IMR-90 (cell line): ENCODE results near the gene LAMA2. TPM values are rescaled to one million over a fixed set of nuclear protein-coding genes. Genes with fewer than 3 reads are reported as not detected.

Experiments used
- ATAC-seq: fragments of 200-7000 bp; cut with Tn5 transposase; 2 replicates; pipeline ENCODE4 v1.9.1; 2020; ENCODE audit warnings: low read depth, mild to moderate bottlenecking, moderate library complexity
- BruUV-seq: library from RNA; stranded (reverse); fragments of 400-500 nt; replicated peaks from 2 replicates; lab custom pipeline; 2021; lab: Mats Ljungman, UMichigan
- CTCF ChIA-PET: fragments of 300-600 bp; formaldehyde crosslinking; extraction: SDS; loops from one replicate; lab custom pipeline; 2021; ENCODE audit warnings: antibody characterized with exemption; lab: Yijun Ruan, JAX
- POLR2A ChIA-PET: fragments of 300-600 bp; sonication (Branson Sonifier 250); formaldehyde crosslinking; loops from one replicate; lab custom pipeline; 2022; ENCODE audit warnings: antibody characterized with exemption; ENCODE audit not compliant: unreplicated experiment; lab: Charles Lee
- DNase-seq: peaks from one replicate; pipeline ENCODE4 v3.0.0; 2013
- H2AFZ ChIP-seq: replicated peaks from 2 replicates; pipeline ENCODE3; 2013; ENCODE audit warnings: low read length, mild to moderate bottlenecking; ENCODE audit not compliant: poor library complexity
- H2AK5ac ChIP-seq: 2 replicates; pipeline ENCODE4 v1.6.1; 2013; ENCODE audit warnings: low read depth, low read length, inconsistent platforms
- H2AK9ac ChIP-seq: replicated peaks from 2 replicates; pipeline ENCODE3; 2013; ENCODE audit warnings: mild to moderate bottlenecking, low read depth, low read length, moderate library complexity; ENCODE audit not compliant: poor library complexity
- H2BK120ac ChIP-seq: 2 replicates; pipeline ENCODE4 v1.6.1; 2013; ENCODE audit warnings: low read depth, low read length, inconsistent platforms
- H2BK15ac ChIP-seq: 3 replicates; pipeline ENCODE4 v1.6.1; 2013; ENCODE audit warnings: low read depth, low read length, inconsistent platforms
- H2BK20ac ChIP-seq: 2 replicates; pipeline ENCODE4 v1.6.1; 2013; ENCODE audit warnings: low read depth, mild to moderate bottlenecking, inconsistent platforms, low read length, moderate library complexity
- H2BK5ac ChIP-seq: 2 replicates; pipeline ENCODE4 v1.6.1; 2013; ENCODE audit warnings: mild to moderate bottlenecking, low read depth, low read length, inconsistent platforms; ENCODE audit not compliant: poor library complexity, severe bottlenecking
- H3K14ac ChIP-seq: replicated peaks from 2 replicates; pipeline ENCODE4 v1.6.1; 2013; ENCODE audit warnings: low read depth, low read length, inconsistent platforms
- H3K18ac ChIP-seq: 2 replicates; pipeline ENCODE4 v1.6.1; 2013; ENCODE audit warnings: low read depth, low read length, control low read depth
- H3K23ac ChIP-seq: 2 replicates; pipeline ENCODE4 v1.6.1; 2013; ENCODE audit warnings: low read depth, low read length, inconsistent platforms
- H3K27ac ChIP-seq: 2 replicates; pipeline ENCODE4 v1.5.1; 2013; ENCODE audit warnings: mild to moderate bottlenecking, control low read depth, low read length; ENCODE audit not compliant: insufficient read depth
- H3K27me3 ChIP-seq: 2 replicates; pipeline ENCODE4 v1.6.1; 2013; ENCODE audit warnings: low read length; ENCODE audit not compliant: control insufficient read depth, insufficient read depth
- H3K36me3 ChIP-seq: 2 replicates; pipeline ENCODE4 v1.6.1; 2013; ENCODE audit warnings: low read length, mixed read lengths; ENCODE audit not compliant: control insufficient read depth, insufficient read depth
- H3K4ac ChIP-seq: 2 replicates; pipeline ENCODE4 v1.6.1; 2013; ENCODE audit warnings: low read depth, low read length, inconsistent platforms
- H3K4me1 ChIP-seq: 2 replicates; pipeline ENCODE4 v1.6.1; 2013; ENCODE audit warnings: low read length, mixed read lengths; ENCODE audit not compliant: control insufficient read depth, insufficient read depth
- H3K4me2 ChIP-seq: 2 replicates; pipeline ENCODE4 v1.6.1; 2013; ENCODE audit warnings: low read depth, mild to moderate bottlenecking, control low read depth, low read length, moderate library complexity
- H3K4me3 ChIP-seq: 2 replicates; pipeline ENCODE4 v1.5.1; 2013; ENCODE audit warnings: low read depth, mild to moderate bottlenecking, control low read depth, low read length, moderate library complexity; ENCODE audit not compliant: insufficient read depth
- H3K56ac ChIP-seq: 2 replicates; pipeline ENCODE4 v1.6.1; 2013; ENCODE audit warnings: low read length, inconsistent platforms; ENCODE audit not compliant: insufficient read depth; ENCODE audit errors: extremely low read depth
- H3K79me1 ChIP-seq, 2 experiments: 2 replicates each; pipeline ENCODE4 v1.6.1; 2013; ENCODE audit warnings: low read length in 2 of 2, inconsistent platforms in 1 of 2, low read depth in 1 of 2
- H3K9ac ChIP-seq: 2 replicates; pipeline ENCODE4 v1.6.1; 2013; ENCODE audit warnings: low read depth, low read length, control low read depth
- H3K9me1 ChIP-seq: 2 replicates; pipeline ENCODE4 v1.6.1; 2013; ENCODE audit warnings: low read length, inconsistent platforms; ENCODE audit not compliant: insufficient read depth
- H3K9me3 ChIP-seq: 2 replicates; pipeline ENCODE4 v1.6.1; 2013; ENCODE audit warnings: low read length; ENCODE audit not compliant: control insufficient read depth, insufficient read depth
- H4K20me1 ChIP-seq: 2 replicates; pipeline ENCODE4 v1.6.1; 2013; ENCODE audit warnings: low read length, inconsistent platforms; ENCODE audit not compliant: insufficient read depth
- H4K5ac ChIP-seq: 2 replicates; pipeline ENCODE4 v1.6.1; 2013; ENCODE audit warnings: mild to moderate bottlenecking, low read depth, low read length, control low read depth
- H4K8ac ChIP-seq, 2 experiments: 2 replicates each; pipeline ENCODE4 v1.6.1; 2013; ENCODE audit warnings: low read depth in 2 of 2, low read length in 2 of 2, control low read depth in 1 of 2, inconsistent platforms in 1 of 2
- H4K91ac ChIP-seq: 2 replicates; pipeline ENCODE4 v1.6.1; 2013; ENCODE audit warnings: low read depth, low read length, inconsistent platforms; ENCODE audit not compliant: insufficient read depth
- MAFK ChIP-seq: IDR thresholded peaks from 2 replicates; pipeline ENCODE4 v1.6.1; 2012; ENCODE audit warnings: low read depth, low read length, improper control_type of control experiment
- MAZ ChIP-seq: IDR thresholded peaks from 2 replicates; pipeline ENCODE4 v1.6.1; 2012; ENCODE audit warnings: low read depth, mild to moderate bottlenecking, low read length, improper control_type of control experiment, moderate library complexity, borderline replicate concordance
- MXI1 ChIP-seq: IDR thresholded peaks from 2 replicates; pipeline ENCODE4 v1.6.1; 2012; ENCODE audit warnings: low read depth, mild to moderate bottlenecking, low read length, moderate library complexity, borderline replicate concordance
- RAD21 ChIP-seq: IDR thresholded peaks from 2 replicates; pipeline ENCODE4 v1.6.1; 2012; ENCODE audit warnings: low read length, improper control_type of control experiment
- RCOR1 ChIP-seq: IDR thresholded peaks from 2 replicates; pipeline ENCODE4 v1.6.1; 2012; ENCODE audit warnings: mild to moderate bottlenecking, low read length, improper control_type of control experiment; ENCODE audit not compliant: insufficient replicate concordance
- RFX5 ChIP-seq: IDR thresholded peaks from 2 replicates; pipeline ENCODE4 v1.8.0; 2012; ENCODE audit warnings: low read depth, mild to moderate bottlenecking, low read length, moderate library complexity
- USF2 ChIP-seq: fragments of 150-350 bp; IDR thresholded peaks from 2 replicates; pipeline ENCODE4 v1.6.1; 2017; ENCODE audit warnings: mild to moderate bottlenecking, antibody characterized with exemption, low read length, low read depth
- WGBS, 2 experiments: methylation state at CpG; one replicate each; pipeline versions ENCODE4 v1.1.5 to v1.1.7; 2013; ENCODE audit warnings: missing lambda C conversion rate in 2 of 2; ENCODE audit not compliant: insufficient read length in 1 of 2; ENCODE audit errors: extremely low coverage in 2 of 2; 5-methylcytosine and 5-hydroxymethylcytosine counted together
- dilution Hi-C: fragments of 300-500 bp; cut with HindIII; formaldehyde crosslinking; loops from one replicate; pipeline ENCODE4 v1.14.3; 2018; ENCODE audit warnings: low sequenced_read_pairs; ENCODE audit not compliant: unreplicated experiment
- in situ Hi-C: fragments of 300-500 bp; cut with MboI; formaldehyde crosslinking; loops from 3 replicates; pipeline ENCODE4 v1.14.3; 2019; ENCODE audit warnings: low sequenced_read_pairs, inconsistent platforms, mixed read lengths
- intact Hi-C: fragments of 100-400 bp; cut with micrococcal nuclease; formaldehyde crosslinking; loops from 2 replicates; pipeline ENCODE4 v1.10.0; 2022
- polyA plus RNA-seq, 3 experiments: library from polyadenylated mRNA; depleted of rRNA; stranded (reverse); fragments of >200 nt; gene quantifications; 2 replicates each; pipeline ENCODE4 v1.2.3, GENCODE V29; 2012; ENCODE audit warnings: low replicate concordance in 1 of 3
- total RNA-seq: library from RNA; depleted of rRNA; stranded (reverse); fragments of >200 nt; gene quantifications from 2 replicates; pipeline ENCODE4 v1.2.3, GENCODE V29; 2012

Gene LAMA2
- total and polyA plus RNA-seq, 2 of the 4 experiments (the other 2 are of a cell fraction) = 9.9 to 13.3 TPM

GRCh38 chr6:129543981-129544380 is 661.0 kb downstream of the LAMA2 start:
- Histone ChIP-seq H2AFZ (no peak overlapping the region), H3K4me3 (no peak overlapping the region), H4K5ac (no peak overlapping the region), H3K14ac (no peak overlapping the region), H3K18ac (no peak overlapping the region), H2BK20ac (no peak overlapping the region), H4K20me1 (no peaks in the 10 kb centered on the region), H3K4ac (no peak overlapping the region), H3K9me3 (no peaks in the 10 kb centered on the region), H2AK9ac (no peak overlapping the region), H2BK15ac (no peak overlapping the region), H2BK5ac (no peak overlapping the region), H2AK5ac (no peak overlapping the region), H4K8ac (no peak overlapping the region), H3K9ac (no peak overlapping the region), H2BK120ac (no peak overlapping the region), H3K36me3 (no peaks in the 10 kb centered on the region), H3K56ac (no peak overlapping the region), H3K9me1 (no peaks in the 10 kb centered on the region), H3K4me1 (no peaks in the 10 kb centered on the region), H4K91ac (no peak overlapping the region), H3K79me1 (no peaks in the 10 kb centered on the region), H3K27me3 (no peaks in the 10 kb centered on the region), H3K4me2 (no peak overlapping the region), H3K27ac (no peak overlapping the region), H3K23ac (no peak overlapping the region)
- ATAC-seq (no peak), DNase-seq (peak; percentile 46)
- no TSS peak for BruUV-seq
- no CpG with 5 or more reads among the region's 2 CpGs for WGBS, 2 experiments
- CTCF ChIA-PET = no interaction called here
- dilution Hi-C loops = no loop called here
- no peak for TF ChIP-seq MAZ
- TF ChIP-seq RFX5 = no peak
- no peak for TF ChIP-seq USF2
- TF ChIP-seq RCOR1 = no peak
- no peak for TF ChIP-seq RAD21
- TF ChIP-seq MAFK = no peak
- TF ChIP-seq MXI1 = no peak
- POLR2A ChIA-PET = no interaction called here
- intact Hi-C loops = no loop called here
- in situ Hi-C loops = no loop called here
